Thymus (tissue), 11 donors: ENCODE results near the gene SKA3. TPM values are rescaled to one million over a fixed set of nuclear protein-coding genes. Genes with fewer than 3 reads are reported as not detected.

Experiments used
- DNase-seq, 9 donors: peaks; one replicate each; pipeline ENCODE4 v3.0.0-alpha.2; 2013; ENCODE audit warnings: low spot score in 9 of 9, low read depth in 6 of 9, missing footprints in 1 of 9
- H3K27ac ChIP-seq, 2 donors: one replicate each; pipeline ENCODE4 v1.5.1; 2013; ENCODE audit warnings: control low read depth in 1 of 2, low read depth in 1 of 2, low read length in 1 of 2, mild to moderate bottlenecking in 1 of 2, moderate library complexity in 1 of 2
- H3K27me3 ChIP-seq, 2 donors: one replicate each; pipeline ENCODE4 v1.5.1; 2013; ENCODE audit warnings: low read length in 1 of 2; ENCODE audit not compliant: control insufficient read depth in 2 of 2, insufficient read depth in 1 of 2
- H3K36me3 ChIP-seq, 2 donors: one replicate each; pipeline ENCODE4 v1.5.1; 2013; ENCODE audit warnings: low read length in 1 of 2, mild to moderate bottlenecking in 1 of 2, moderate library complexity in 1 of 2; ENCODE audit not compliant: control insufficient read depth in 2 of 2, insufficient read depth in 2 of 2
- H3K4me1 ChIP-seq, 2 donors: one replicate each; pipeline ENCODE4 v1.5.1; 2013; ENCODE audit warnings: low read length in 2 of 2; ENCODE audit not compliant: control insufficient read depth in 2 of 2, insufficient read depth in 2 of 2
- H3K4me3 ChIP-seq, 2 donors: one replicate each; pipeline ENCODE4 v1.5.1; 2013; ENCODE audit warnings: low read length in 2 of 2, control low read depth in 1 of 2, mild to moderate bottlenecking in 1 of 2
- H3K9me3 ChIP-seq, 2 donors: one replicate each; pipeline ENCODE4 v1.5.1; 2013; ENCODE audit warnings: low read length in 1 of 2, mild to moderate bottlenecking in 1 of 2; ENCODE audit not compliant: control insufficient read depth in 2 of 2, insufficient read depth in 1 of 2
- WGBS: extraction: QIAGEN DNeasy Blood & Tissue Kit; methylation state at CpG from one replicate; pipeline ENCODE4 v1.1.7; 2013; 5-methylcytosine and 5-hydroxymethylcytosine counted together
- polyA plus RNA-seq: library from polyadenylated mRNA; stranded (reverse); fragments of 200-250 nt; gene quantifications from one replicate; pipeline ENCODE4 v1.2.3, GENCODE V29; 2013
- total RNA-seq: library from RNA; stranded (reverse); fragments of 120-200 nt; gene quantifications from one replicate; pipeline ENCODE4 v1.2.4, GENCODE V29; 2013
- donor health status: healthy.

SKA3 gene
- total and polyA plus RNA-seq, 2 donors, result 1.5 to 35.1 TPM

DNA sequence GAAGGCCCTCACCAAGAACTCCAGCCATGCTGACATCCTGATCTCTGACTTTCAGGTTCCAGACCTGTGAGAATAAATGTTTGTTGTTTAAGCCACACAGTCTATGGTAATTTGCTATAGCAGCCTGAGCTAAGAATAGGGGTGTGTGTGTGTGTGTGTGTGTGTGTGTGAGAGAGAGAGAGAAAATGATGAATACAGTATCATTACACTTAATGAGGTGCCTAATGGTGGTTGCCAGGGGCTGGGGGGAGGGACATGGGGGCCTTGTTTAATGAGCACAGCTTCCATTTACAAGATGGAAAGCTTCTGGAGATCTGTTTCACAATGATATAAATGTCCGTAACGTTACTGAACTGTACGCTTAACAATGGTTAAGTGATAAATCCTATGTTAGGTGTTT, 61.1 kb downstream of the SKA3 start:
- Histone ChIP-seq H3K27me3 (no peaks in the 10 kb centered on the region), H3K27ac (no peak overlapping the region), H3K4me3 (no peak overlapping the region), H3K9me3 (no peaks in the 10 kb centered on the region), H3K4me1 (no peaks in the 10 kb centered on the region), H3K36me3 (no peaks in the 10 kb centered on the region)
- 76% methylated on average over 3 of the region's 3 CpGs for WGBS
- no peak for DNase-seq

DNA sequence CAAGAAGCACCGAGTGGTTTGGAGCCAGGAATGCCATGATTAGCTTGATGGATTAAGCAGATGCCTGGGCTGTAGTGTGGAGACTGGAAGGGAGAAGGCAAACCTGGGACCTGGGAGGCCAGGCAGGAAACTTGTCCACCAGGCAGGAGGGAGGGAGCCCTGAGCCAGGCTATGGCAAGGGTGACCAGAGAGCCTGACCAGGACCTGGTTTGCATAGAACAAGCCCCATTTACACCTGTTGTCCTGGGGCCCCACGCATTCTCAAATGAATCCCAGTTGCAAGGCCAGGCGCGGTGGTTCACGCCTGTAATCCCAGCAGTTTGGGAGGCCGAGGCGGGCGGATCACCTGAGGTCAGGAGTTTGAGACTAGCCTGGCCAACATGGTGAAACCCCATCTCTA, 64.8 kb downstream of the SKA3 start:
- WGBS, result 85% methylated on average over 7 of the region's 8 CpGs

DNA sequence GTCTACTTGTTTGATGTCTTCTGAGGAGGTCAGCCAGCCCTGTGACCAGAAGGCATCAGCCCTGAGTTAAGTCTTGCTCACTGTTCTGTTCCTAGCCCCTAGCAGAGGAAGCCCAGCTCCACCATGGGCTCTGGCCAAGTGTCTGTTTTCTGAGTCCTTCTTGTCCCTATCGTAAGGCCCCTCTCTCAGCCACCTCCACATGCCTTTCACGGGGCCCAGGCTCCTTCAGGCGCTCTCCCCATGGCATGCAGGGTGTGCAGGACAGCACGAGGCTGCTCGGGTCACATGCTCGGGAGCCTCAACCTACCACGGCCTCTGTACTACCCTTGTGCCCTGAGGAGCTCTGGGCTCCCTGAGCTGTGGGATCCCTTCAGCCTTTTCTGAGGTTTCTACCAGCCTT, 67.2 kb downstream of the SKA3 start:
- WGBS, result 97% methylated on average over 7 of the region's 7 CpGs
- no peak for DNase-seq
- Histone ChIP-seq H3K9me3 (no peaks in the 10 kb centered on the region), H3K4me1 (no peaks in the 10 kb centered on the region), H3K27me3 (no peaks in the 10 kb centered on the region), H3K36me3 (no peaks in the 10 kb centered on the region), H3K27ac (no peak overlapping the region), H3K4me3 (no peak overlapping the region)

More for the DNA sequence above, 64.8 kb downstream of the SKA3 start:
- Histone ChIP-seq H3K4me3 (no peak overlapping the region), H3K9me3 (no peaks in the 10 kb centered on the region), H3K4me1 (no peaks in the 10 kb centered on the region), H3K36me3 (no peaks in the 10 kb centered on the region), H3K27ac (no peak overlapping the region), H3K27me3 (no peaks in the 10 kb centered on the region)
- no peak for DNase-seq

DNA sequence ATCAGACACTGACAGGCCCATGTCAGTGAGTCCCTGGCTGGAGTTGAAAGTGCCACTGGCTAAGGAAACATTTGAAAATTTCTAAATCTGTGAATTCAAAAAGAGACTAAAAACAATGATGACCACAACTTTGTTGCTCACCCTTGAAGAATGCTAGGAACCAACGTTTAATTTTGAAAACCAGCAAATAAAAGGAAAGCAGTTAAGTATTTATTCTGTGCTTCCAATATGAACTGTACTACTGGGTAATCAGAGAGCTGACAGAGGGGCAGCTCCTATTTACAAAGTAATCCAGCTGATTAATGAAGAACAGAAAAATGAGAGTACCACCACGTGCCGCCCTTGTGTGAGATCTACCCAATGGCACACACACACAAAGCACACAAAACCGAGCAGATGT, 70.3 kb downstream of the SKA3 start:
- no peak for DNase-seq
- WGBS, result 93% methylated on average over 4 of the region's 4 CpGs
- H3K4me3 ChIP-seq, result no peak overlapping the region
- H3K27me3 ChIP-seq, result no peaks in the 10 kb centered on the region
- H3K9me3 ChIP-seq, result no peaks in the 10 kb centered on the region
- H3K4me1 ChIP-seq, result no peaks in the 10 kb centered on the region
- H3K27ac ChIP-seq, result no peak overlapping the region
- H3K36me3 ChIP-seq, result no peaks in the 10 kb centered on the region

DNA sequence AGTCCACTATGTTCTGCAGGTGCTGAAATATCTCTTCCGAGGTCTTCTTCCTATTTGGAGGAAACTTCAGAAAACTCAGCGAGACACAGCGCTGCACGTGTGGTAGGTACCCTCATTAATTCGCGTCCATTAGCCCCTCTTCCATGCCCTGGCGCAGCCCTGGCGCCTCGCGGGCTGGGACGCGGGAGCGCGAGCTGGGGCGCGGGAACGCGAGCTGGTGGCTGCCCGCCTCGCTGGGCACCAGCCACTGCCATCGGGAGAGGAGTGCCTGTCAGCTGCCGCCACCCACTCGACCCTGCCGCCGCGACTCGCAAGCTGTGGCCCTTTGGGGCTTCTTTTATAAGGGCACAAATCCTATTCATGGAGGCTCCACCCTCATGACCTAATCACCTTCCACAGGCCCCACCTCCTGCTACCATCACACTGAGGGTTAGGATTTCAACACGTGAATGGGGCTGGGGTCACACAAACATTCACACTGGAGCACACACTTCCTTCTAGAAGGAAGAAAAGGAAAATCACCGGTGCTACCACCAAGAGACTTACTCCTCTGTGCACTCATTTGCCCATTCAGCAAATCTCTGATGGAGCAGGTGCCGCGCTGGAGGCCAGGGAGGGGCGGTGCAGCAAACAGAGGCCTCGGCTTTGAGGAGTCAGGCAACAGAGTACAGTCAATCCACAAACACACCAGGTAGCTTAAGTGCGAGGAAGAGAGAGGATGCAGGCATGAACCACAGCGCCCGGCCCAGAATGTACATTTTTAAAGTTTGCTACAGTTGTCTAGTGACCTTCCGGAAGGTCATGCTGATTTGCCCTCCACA, 71.9 kb downstream of the SKA3 start:
- WGBS, result 98% methylated on average over 37 of the region's 37 CpGs
- DNase-seq, result no peak

More for the DNA sequence above, 71.9 kb downstream of the SKA3 start:
- no peaks in the 10 kb centered on the region for H3K27me3 ChIP-seq
- no peak overlapping the region for H3K27ac ChIP-seq
- no peak overlapping the region for H3K4me3 ChIP-seq
- no peaks in the 10 kb centered on the region for H3K4me1 ChIP-seq
- H3K36me3 ChIP-seq, result no peaks in the 10 kb centered on the region
- H3K9me3 ChIP-seq, result no peaks in the 10 kb centered on the region

Other genes with a start within 250 kb of the SKA3 start
- 1.2 TPM for gene LATS2, start 115.0 kb downstream of the SKA3 start, total RNA-seq
- gene LATS2, start 115.0 kb downstream of the SKA3 start, polyA plus RNA-seq, result 4.6 TPM
- gene SAP18, start 36.4 kb downstream of the SKA3 start, total RNA-seq, result 153 TPM
- gene SAP18, start 36.4 kb downstream of the SKA3 start, polyA plus RNA-seq, result 134 TPM
- 33.5 TPM for gene MRPL57, start 106 bp upstream of the SKA3 start, total RNA-seq
- gene MRPL57, start 106 bp upstream of the SKA3 start, polyA plus RNA-seq, result 30.1 TPM